ENCODE measurements around the gene FAM76A.
"Not testable (repeated sequence)": the region's sequence is repeated elsewhere in the genome, so short reads cannot be mapped to it uniquely, and the experiment has no call there.

FAM76A gene

DNA sequence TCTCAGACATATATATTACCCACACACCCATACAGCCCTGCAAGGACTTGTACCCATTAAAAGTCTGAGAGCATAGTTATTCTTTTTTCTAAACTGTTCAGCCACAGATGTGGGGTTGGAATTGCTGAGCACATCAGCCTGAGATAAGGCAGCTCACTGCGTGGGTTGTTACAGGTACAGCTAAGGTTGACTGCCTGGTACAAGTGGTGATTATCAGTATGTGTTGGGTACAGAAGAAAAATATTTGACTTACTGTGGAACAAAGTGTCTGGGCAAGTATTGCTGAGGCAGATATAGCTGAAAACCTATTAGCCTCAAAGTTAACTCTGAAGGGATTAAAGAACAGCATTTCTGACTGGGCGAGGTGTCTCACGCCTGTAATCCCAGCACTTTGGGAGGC lies 52.3 kb downstream of the FAM76A start:
- no peak for DNase-seq (ENCODE audit: low read depth in 2 of 2)

- DNase-seq (ENCODE audit: low read depth in 2 of 2), result no peak
These were observed 53.4 kb downstream of the FAM76A start for GRCh38 chr1:27779122-27779521.

GRCh38 chr1:27782950-27783349 lies 57.2 kb downstream of the FAM76A start:
- no peak for DNase-seq (ENCODE audit: low read depth in 2 of 2)

DNA sequence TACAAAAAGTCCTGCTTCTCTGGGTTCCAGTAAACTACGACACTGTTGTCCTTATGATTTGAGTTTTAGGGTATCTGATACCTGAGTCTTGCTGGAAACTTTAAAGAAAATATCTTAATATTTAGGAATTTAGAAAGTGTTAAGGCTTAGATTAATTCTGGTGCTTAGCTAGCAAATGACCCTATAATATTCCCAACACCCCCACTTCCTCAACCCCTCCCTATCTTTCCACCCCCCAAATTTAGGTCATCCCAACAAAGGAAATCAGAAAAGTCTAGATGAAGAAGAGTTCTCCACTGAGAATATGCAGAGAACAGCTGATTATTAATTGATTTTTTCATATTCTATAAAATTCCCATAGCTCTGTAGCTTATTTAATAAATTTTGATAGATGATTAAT lies 58.9 kb downstream of the FAM76A start:
- DNase-seq (ENCODE audit: low read depth in 2 of 2), result no peak

- no peak for DNase-seq (ENCODE audit: low read depth in 2 of 2)
These were observed 60.2 kb downstream of the FAM76A start for GRCh38 chr1:27785781-27786455.

DNA sequence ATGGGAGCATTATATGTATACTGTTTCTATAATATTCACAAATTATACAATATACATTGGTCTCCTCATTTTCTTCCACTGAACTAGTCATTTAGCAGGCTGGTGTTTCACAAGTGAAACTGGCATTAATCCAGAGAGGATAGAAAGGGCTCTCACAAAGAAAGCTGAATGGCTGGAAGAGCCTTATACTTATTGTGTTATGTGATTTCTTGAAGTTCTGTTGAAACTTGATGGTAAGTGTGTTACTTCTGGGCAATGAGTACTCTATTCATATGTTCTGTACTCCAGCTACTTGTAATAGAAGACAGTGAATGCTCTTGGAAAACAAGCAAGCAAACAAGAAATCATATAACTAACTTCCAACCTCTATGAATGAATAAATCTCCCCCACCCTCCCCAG lies 62.1 kb downstream of the FAM76A start:
- DNase-seq (ENCODE audit: low read depth in 2 of 2), result no peak

DNA sequence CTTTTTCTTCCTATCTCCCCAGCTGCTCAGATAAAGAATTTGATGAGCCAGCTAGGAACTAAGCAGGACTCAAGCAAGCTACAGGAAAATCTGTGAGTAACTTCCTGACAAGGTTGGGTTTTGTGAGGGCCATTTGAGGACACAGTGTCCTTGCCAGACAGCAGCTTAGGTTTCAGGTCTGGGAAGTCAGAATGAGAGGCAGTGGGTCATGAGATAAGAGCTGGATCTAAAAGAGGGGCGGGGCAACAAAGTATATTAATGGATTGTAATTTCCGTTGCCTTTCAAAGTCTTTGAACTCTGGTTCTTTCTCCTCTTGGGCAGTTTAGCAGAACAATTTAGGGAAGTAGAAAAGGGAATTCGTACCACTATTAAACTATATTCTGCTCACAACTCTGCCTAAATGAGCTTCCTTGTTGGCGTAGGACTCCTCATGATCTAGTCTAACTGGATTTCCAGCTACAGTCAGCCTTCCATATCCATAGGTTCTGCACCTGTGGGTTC lies 63.8 kb downstream of the FAM76A start:
- DNase-seq (ENCODE audit: low read depth in 2 of 2), result no peak

DNA sequence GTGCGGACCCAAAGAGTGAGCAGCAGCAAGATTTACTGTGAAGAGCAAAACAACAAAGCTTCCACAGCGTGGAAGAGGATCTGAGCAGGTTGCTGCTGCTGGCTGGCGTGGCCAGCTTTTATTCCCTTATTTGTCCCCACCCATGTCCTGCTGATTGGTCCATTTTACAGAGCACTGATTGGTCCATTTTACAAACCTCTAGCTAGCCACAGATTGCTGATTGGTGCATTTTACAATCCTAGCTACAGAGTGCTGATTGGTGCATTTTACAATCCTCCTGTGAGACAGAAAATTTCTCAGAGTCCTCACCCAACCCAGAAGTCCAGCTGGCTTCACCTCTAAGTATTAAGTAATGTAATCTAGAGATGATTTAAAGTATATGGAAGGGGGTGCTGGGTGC lies 64.5 kb downstream of the FAM76A start:
- DNase-seq (ENCODE audit: low read depth in 2 of 2), result not testable (repeated sequence)

DNA sequence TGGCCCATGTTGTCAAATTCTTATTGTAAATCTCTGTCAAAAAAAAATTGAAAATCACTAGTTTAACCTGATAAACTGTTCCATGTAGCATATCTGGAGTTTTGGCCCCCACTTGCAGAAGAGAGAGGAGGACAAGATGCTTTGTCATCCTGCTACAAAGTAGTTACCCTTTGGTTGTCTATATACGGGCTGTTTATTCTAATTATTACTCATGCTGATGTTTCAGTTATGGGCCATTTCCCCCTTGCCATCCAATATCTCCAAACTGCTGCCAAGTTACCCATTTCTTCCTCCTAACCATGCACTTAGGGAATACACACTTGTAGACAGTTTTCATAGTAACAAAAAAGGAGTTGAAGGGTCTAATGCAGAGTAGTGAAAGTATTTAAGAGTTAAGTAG lies 69.8 kb downstream of the FAM76A start:
- no peak for DNase-seq (ENCODE audit: low read depth in 2 of 2)

GRCh38 chr1:27804791-27805190 lies 79.0 kb downstream of the FAM76A start:
- DNase-seq (ENCODE audit: low read depth in 2 of 2), result no peak

DNA sequence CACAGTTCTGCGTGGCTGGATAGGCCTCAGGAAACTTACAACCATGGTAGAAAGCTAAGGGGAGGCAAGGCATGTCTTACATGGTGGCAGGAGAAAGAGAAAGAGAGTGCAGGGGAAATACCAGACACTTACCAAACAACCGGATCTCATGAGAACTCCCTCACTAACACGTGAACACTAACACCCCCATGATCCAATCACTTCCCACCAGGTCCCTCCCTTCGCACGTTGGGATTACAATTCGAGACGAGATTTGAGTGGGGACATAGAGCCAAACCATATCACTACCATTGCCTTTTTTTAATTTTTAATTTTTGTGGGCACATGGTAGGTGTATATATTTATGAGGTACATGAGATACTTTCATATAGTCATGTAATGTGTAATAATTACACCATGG lies 81.0 kb downstream of the FAM76A start:
- no peak for DNase-seq (ENCODE audit: low read depth in 2 of 2)

GRCh38 chr1:27807385-27807784 lies 81.6 kb downstream of the FAM76A start:
- no peak for DNase-seq (ENCODE audit: low read depth in 2 of 2)

- DNase-seq (ENCODE audit: low read depth in 2 of 2), result not testable (repeated sequence)
These were observed 82.4 kb downstream of the FAM76A start for GRCh38 chr1:27808131-27808530.

- DNase-seq (ENCODE audit: low read depth in 2 of 2), result no peak
These were observed 84.1 kb downstream of the FAM76A start for GRCh38 chr1:27809883-27810282.

DNA sequence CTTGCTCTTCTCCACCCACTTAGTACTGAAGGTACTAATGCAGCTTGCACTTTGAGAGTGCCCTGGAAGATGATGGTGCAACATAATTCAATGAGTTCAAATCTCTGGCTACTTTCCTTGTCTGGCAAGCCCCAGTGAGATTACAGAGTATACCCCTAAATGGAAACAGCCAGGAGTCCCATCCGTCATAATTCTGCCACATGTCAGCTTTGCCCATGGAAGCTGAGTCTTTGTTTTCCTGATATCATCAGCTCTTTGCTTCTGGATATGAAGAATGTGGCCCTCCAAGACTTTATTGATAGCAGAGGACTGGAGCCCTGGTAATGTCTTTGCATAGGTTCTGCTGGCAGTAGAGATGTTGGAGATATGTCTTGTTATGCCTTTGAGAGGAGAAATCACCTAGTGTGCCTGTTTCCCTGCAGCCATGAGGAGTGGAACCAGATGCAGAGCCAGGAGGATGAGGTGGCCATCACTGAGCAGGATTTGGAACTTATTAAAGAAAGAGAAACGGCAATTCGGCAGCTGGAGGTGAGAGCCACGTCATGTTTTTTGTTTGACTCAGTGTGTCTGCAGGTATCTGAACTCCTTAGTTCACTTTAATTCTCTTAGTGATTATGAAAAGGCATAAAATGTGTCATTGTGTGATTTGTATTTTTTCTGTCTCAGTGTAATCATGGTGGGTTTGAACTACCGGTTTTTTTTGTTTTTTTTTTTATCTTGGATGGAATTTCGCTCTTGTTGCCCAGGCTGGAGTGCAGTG lies 86.2 kb downstream of the FAM76A start:
- no peak for DNase-seq (ENCODE audit: low read depth in 2 of 2)

All from stimulated activated CD4-positive, alpha-beta T cell treated with anti-CD3 and anti-CD28 coated beads, Interleukin-15, amount 100 ng/mL, for 48 hours (primary cell).